HFF-Myc (cell line): Measurements from ENCODE around the gene MEF2C.

Experiments used
- DNase-seq: peaks from one replicate; pipeline ENCODE4 v3.0.0-alpha.2; 2011; ENCODE audit warnings: low read depth; ENCODE audit errors: extremely low read depth
- H3K4me3 ChIP-seq: replicated peaks from 2 replicates; pipeline ENCODE4 v1.5.1; 2011; ENCODE audit warnings: low read depth, mild to moderate bottlenecking, control low read depth, low read length
- CTCF ChIP-seq: IDR thresholded peaks from 2 replicates; pipeline ENCODE4 v1.5.1; 2012; ENCODE audit warnings: mild to moderate bottlenecking, low read depth, low read length, control low read depth; ENCODE audit errors: missing control alignments

Gene MEF2C

GRCh38 chr5:88895681-88896501 is 12.9 kb upstream of the MEF2C start:
- H3K4me3 ChIP-seq: no peak overlapping the region
- DNase-seq: no peak
- TF ChIP-seq CTCF: no peak

GRCh38 chr5:88892669-88893068 is 9.7 kb upstream of the MEF2C start:
- no peak overlapping the region for H3K4me3 ChIP-seq
- no peak for DNase-seq
- TF ChIP-seq CTCF: no peak

GRCh38 chr5:88890070-88890781 is 7.2 kb upstream of the MEF2C start:
- TF ChIP-seq CTCF: no peak
- no peak for DNase-seq
- peak overlapping the region; percentile 51 for H3K4me3 ChIP-seq

- no peak for DNase-seq
- H3K4me3 ChIP-seq: peak overlapping the region; percentile 51
- no peak for TF ChIP-seq CTCF
Observed at GRCh38 chr5:88889189-88890069, 6.4 kb upstream of the MEF2C start.

GRCh38 chr5:88888848-88889188 is 5.8 kb upstream of the MEF2C start:
- no peak for DNase-seq
- H3K4me3 ChIP-seq: peak overlapping the region; percentile 51
- TF ChIP-seq CTCF: no peak

DNA sequence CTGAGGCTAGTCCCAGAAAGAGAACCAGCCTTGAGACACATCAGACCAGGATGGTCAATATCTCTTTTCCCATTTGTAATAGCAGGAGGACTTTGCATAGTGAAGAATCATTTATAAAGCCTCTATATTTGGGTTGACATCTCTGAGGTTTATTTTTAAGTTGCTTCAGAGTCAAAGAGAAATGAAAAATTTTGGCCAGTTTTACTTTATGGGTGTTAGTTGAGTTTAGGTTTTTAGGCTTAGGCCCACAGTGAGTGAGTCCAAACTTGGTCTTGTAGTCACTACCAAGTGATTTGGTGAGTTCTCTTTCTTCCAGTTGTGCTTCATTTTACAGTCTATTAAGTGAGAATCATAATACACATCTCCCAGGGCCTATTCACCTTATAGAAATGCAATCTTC is 5.3 kb upstream of the MEF2C start:
- no peak overlapping the region for H3K4me3 ChIP-seq
- TF ChIP-seq CTCF: no peak
- DNase-seq: no peak
